Hepatic stellate cell (primary cell): ENCODE measurements around the gene NPM1.

Source experiments
- DNase-seq: peaks from one replicate; pipeline ENCODE4 v3.0.0; 2011; ENCODE audit warnings: low spot score

Gene NPM1

GRCh38 chr5:171428168-171428696 is 40.6 kb downstream of the NPM1 start:
- DNase-seq = no peak

DNA sequence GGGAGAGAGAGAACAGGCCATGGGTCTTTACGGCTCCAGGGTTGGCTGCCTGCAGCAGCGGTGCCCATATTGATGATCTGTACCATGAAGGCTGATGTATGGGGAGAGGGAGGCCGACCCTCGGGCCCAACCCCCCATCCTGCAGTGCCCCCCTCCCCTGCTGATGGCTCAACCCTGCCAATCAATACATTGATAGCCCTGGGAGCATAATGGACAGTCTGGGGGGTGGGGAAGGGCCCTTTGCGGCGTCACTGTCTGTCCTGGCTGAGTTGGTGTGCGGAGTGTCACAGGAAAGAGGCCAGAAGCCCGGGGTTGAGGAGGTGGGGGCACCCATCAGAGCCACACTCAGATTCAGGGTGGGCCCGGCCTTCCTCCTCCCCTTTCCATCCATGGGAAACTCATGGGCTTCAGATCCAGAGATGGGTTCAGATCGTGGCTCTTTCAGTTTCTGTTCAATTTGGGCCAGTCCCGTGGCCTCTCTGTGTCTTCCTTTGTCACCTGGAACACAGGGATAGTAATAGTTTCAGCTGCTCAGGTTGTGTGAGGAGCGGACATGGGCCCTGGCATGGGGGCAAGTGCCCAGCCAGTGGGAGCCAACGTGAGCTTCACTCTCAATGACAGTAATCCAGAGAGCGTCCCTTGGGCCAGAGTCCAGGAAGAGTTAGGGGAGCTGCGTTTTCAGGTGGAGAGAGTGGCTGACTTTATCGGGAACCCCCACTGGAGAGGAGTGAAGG is 41.3 kb downstream of the NPM1 start:
- no peak for DNase-seq

DNA sequence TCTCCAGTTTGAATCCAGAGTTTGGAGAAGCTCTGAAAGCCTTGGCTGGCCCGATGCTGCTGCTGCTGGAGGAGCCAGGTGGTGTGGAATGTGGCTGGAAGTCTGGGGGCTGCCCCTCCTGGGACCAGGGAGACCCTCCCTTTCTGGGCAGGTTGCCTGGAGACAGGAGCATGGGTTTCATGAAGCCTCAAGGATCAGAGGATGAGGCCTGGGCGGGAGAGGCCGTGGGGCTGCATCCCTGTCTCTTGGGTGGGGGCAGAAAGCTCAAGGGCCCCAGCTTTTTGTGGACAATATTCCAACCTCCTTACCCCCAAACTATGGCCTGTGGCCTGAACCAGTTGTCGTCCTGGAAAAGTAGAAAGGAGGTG is 41.9 kb downstream of the NPM1 start:
- no peak for DNase-seq

GRCh38 chr5:171431251-171431777 is 43.7 kb downstream of the NPM1 start:
- no peak for DNase-seq

DNA sequence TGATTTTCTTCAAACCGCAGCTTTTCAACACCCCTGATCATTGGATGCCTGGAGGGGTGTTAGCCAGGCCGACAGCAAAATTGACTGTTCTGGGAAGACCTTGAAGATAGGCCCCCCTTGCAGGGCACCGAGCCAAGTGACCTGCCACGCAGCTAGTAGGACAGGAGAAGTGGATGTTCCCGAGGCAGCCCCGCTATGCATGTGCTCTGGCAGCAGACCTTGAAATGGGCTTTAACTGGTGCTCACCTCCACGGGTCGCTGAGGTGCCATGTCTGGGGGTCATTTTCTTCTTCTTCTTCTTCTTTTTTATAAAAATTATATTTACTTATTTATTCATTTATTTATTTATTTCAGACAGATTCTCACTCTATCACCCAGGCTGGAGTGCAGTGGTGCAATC is 44.4 kb downstream of the NPM1 start:
- DNase-seq = no peak

- no peak for DNase-seq
Measured at GRCh38 chr5:171432583-171433351, 45.1 kb downstream of the NPM1 start.

GRCh38 chr5:171433352-171433698 is 45.7 kb downstream of the NPM1 start:
- no peak for DNase-seq

DNA sequence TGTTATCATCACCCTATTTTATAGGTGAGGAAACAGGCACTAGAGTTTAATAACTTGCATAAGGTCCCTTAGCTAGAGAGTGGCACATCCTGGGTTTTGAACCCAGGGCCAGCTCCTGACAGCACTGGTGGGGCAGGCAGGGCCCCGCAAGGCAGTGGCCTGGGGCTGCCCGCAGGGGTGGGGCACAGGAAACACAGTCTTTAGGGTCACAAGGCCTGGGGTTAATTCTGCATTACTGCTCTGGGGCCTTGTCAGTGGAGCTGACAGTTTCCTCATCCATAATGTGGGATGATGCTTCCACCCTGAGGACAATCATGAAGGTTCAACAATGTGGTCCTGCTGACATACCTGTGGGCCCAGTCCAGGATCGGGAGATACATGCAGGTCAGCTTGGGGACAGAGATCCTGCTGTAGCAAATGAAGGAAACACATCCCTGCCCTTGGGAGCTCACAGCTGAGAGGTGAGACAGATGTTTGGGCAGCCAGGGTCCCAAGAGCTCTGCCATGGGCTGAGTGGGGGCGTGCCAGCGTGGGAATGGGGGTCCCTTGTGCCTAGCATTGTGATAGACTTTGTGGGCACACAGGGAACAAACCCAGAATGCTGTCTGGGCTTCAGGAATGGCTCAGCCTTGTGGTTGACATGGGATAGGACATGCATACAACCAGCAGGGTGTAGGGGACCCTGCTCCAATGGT is 46.5 kb downstream of the NPM1 start:
- no peak for DNase-seq

DNA sequence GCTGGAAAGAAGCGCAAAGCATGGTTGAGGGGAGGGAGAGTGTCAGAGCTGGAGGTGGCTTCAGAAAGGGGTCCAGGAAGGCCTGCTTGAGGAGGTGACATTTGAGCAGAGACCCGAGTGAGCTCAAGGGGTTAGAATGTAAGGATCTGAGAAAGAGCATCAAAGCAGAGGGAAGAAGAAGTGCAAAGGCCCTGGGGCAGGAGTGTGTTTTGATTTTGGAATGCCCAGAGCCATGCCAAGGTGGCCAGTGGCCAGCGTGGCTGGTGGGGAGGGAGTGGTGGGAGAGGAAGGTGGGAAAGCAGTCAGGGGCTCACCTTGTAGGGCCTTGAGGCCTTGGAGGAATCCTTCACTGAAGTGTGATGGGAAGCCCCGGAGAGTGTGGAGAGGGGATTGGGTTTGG is 47.2 kb downstream of the NPM1 start:
- no peak for DNase-seq

GRCh38 chr5:171435908-171436307 is 48.3 kb downstream of the NPM1 start:
- DNase-seq = no peak

DNA sequence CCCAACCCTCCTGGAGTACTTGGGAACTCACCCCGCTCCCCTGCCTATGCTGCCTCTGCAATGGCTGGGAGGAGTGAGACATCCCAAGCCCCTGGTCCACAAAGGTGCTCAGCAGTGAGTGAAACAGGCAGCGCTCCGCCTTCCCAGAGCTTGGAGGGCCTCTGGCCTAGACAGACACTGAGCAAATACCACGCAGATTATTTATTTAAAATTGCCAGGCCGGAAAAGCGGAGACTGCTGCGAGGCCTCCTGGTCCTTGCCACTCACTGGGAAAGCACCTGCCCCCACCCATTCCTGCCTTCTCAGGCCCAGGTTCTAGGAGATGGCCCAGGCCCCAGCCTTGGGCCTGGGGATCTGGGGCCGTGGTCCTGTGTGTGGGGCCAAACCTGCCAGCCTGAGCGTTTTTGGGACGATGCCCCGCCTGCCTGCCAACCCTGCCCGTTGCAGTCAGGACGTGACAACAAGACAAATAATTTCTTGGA is 49.2 kb downstream of the NPM1 start:
- DNase-seq = no peak

DNA sequence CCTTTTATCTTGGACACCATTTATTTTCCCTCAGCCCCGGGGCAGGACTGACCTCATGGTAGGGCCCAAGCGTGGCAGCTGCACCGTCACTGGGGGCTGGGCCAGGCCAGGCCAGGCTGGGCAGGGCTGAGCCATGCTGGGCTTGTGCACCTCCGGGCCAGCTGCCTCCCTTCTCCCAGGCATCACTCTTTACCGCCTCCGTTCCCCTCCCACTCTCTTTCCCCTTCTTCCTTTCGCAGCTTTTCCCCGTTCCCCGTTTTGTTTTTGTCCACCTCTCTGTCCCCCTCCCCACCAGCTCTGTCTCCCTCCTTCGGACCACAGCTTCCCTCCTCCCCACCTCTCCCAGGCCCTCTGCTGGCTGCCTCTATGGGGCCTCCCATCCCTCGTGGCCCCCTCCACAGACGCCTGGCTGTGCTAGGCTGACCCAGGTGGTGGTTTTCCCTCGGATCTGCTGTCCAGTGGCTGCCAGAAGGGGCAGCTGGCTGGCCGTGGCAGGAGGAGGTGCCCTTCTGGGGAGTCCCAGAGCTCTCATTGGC is 49.7 kb downstream of the NPM1 start:
- no peak for DNase-seq

GRCh38 chr5:171438738-171439137 is 51.1 kb downstream of the NPM1 start:
- DNase-seq = no peak

- no peak for DNase-seq
Measured at GRCh38 chr5:171441246-171441791, 53.7 kb downstream of the NPM1 start.

DNA sequence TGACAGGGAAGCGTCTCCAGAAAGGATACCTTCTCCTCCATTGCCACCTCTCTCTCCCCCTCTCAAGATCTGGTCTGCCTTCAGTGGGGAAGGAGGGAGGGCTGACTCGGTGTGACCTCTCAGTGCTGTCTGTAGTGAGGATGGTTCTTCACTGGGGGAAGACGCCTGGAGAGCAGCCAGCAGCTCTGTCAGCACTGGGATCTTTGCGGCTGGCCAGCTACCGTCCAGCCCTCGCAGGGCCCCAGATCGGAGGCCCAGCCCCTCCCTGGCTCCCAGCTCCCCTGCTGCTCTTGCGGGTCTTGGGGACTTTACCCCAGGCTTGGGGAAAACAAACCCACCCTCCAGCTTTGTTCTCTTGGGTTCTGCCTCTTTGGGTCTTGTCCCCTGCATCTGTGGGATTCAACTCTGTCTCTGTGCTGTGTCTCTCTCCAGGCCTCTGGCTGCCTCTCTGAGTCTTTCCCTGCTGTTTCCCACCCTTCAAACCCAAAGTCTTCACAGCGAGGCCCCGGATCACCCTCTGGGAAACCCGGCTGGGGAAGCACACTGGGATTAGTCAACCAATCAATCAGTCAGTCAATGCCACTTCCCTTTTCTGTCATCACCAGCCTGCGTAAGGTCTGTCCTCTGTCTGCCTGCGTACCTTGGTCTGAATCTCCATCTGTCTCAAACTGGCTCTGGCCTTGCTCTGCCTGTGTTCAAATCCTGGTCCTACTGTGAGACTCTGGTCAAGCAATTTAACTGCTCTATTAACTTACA is 54.8 kb downstream of the NPM1 start:
- DNase-seq = peak; percentile 21

DNA sequence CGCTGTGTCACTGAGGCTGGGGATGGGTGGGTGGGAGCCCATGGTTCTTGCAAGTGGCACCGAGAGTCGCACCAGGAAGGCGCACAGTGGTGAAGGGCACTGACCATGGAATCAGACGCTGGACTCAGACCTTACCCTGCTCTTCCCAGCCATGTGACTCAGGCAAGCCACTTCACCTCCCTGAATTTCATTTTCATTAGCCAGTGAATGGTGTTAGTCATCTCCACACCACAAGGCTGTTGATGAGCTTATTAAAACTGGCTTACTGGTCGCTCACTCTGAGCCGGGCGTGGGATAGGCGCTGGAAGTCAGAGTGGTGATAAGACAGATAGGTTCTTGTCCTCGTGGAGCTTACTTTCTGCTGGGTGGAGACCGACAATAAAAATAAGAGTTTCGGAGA is 56.9 kb downstream of the NPM1 start:
- no peak for DNase-seq

- DNase-seq = peak; percentile 47
Measured at GRCh38 chr5:171445644-171446516, 58.2 kb downstream of the NPM1 start.

GRCh38 chr5:171447226-171447625 is 59.6 kb downstream of the NPM1 start:
- no peak for DNase-seq

DNA sequence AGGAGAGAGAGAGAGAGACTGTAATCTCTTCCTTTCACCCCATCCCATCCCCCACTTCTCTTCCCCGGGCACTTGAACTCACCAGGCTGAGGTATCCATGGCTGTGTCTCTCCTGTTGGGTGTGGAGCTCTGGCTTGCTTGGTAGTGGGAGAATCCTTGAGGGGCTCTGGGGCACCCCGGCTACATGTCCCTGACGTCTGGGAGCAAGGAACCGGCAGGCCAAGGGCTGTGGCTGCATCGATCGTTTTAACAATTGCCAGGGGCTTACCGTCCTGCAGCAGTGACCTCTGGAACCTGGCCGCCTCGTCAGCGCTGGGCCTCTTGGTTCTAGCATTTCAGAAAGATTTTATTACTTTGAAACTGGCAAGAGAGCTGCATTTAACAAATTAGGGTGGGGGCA is 61.8 kb downstream of the NPM1 start:
- DNase-seq = no peak
